ENCODE data around the gene KLHL29. TPM values are rescaled to one million over a fixed set of nuclear protein-coding genes. Genes with fewer than 3 reads are reported as not detected.
A peak's percentile ranks its signal among the peaks of the same experiment; 100 is the strongest.

The KLHL29 gene
- total and polyA plus RNA-seq, 2 experiments from 2014 or later = 3.8 to 9.9 TPM

DNA sequence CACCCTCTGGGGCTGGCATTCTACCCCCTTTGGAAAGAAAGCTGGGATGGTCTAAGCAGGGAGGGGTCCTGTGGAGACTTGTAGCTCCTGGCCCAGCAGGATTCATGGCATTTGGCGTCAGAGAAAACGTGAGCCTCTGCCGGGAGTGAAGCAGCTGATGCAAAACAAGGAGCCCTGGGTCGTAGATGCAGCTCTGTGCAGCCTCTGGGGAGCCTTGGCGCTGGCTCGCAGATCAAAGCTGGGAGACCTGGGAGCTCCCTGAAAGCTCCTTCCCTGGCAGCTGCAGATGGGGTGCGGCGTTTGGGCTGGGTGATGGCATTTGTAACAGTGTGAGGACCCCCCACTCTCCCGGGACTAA is 148.3 kb downstream of the KLHL29 start:
- H3K4me1 ChIP-seq (ENCODE audit: insufficient read depth) = peaks cover 21% of the 10 kb centered on the region
- DNase-seq (ENCODE audit: low spot score) = no peak
- H3K9me3 ChIP-seq (ENCODE audit: low read depth) = no peaks in the 10 kb centered on the region
- no peak overlapping the region for H3K4me3 ChIP-seq
- no peak overlapping the region for H2AFZ ChIP-seq
- 72% methylated on average over 9 of the region's 9 CpGs for WGBS (ENCODE audit: low lambda C conversion rate, missing lambda C conversion rate)
- no peaks in the 10 kb centered on the region for H3K36me3 ChIP-seq (replicated peaks; ENCODE audit: insufficient read depth, low read depth)
- H3K4me2 ChIP-seq = no peak overlapping the region
- H3K27me3 ChIP-seq = no peaks in the 10 kb centered on the region
- no peaks in the 10 kb centered on the region for H3K79me2 ChIP-seq
- TF ChIP-seq EZH2phosphoT487 (IDR thresholded peaks at IDR 0.05; ENCODE audit: low read depth, severe bottlenecking, unreplicated experiment) (no peak), EZH2 (IDR thresholded peaks at IDR 0.05; ENCODE audit: borderline replicate concordance) (no peak)
- TF ChIP-seq, protein P1, sequence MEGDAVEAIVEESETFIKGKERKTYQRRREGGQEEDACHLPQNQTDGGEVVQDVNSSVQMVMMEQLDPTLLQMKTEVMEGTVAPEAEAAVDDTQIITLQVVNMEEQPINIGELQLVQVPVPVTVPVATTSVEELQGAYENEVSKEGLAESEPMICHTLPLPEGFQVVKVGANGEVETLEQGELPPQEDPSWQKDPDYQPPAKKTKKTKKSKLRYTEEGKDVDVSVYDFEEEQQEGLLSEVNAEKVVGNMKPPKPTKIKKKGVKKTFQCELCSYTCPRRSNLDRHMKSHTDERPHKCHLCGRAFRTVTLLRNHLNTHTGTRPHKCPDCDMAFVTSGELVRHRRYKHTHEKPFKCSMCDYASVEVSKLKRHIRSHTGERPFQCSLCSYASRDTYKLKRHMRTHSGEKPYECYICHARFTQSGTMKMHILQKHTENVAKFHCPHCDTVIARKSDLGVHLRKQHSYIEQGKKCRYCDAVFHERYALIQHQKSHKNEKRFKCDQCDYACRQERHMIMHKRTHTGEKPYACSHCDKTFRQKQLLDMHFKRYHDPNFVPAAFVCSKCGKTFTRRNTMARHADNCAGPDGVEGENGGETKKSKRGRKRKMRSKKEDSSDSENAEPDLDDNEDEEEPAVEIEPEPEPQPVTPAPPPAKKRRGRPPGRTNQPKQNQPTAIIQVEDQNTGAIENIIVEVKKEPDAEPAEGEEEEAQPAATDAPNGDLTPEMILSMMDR (IDR thresholded peaks at IDR 0.05; ENCODE audit: poor library complexity) = no peak
- no peaks in the 10 kb centered on the region for H3K9me2 ChIP-seq (replicated peaks; ENCODE audit: insufficient read depth)
- peak overlapping the region; percentile 67 for H3K27ac ChIP-seq
- H4K20me1 ChIP-seq (ENCODE audit: insufficient read depth, poor library complexity, severe bottlenecking) = no peaks in the 10 kb centered on the region

DNA sequence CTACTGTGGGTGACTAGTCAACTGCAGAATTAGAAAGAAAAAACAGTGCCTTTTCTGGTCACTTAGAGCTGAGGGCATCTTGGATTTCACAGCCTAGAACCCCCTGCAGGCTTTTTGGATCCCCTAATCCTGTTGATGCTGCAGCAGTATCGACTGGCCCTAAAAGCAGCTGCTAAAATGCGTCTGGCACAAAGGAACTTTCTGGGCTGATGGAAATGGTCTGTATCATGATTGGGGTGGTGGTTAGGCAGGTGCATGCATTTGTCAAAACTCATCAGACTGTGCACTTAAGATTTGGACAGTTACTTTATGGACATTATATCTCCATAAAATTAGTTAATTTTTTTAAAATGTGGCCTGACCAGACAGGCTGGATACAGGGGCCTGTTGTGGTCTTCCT is 149.8 kb downstream of the KLHL29 start:
- Histone ChIP-seq H2AFZ (no peak overlapping the region), H3K36me3 (replicated peaks; ENCODE audit: insufficient read depth, low read depth) (no peaks in the 10 kb centered on the region), H4K20me1 (ENCODE audit: insufficient read depth, poor library complexity, severe bottlenecking) (no peaks in the 10 kb centered on the region), H3K79me2 (no peaks in the 10 kb centered on the region), H3K9me2 (replicated peaks; ENCODE audit: insufficient read depth) (no peaks in the 10 kb centered on the region), H3K9me3 (ENCODE audit: low read depth) (no peaks in the 10 kb centered on the region), H3K27ac (no peak overlapping the region), H3K4me2 (no peak overlapping the region), H3K4me1 (ENCODE audit: insufficient read depth) (peaks cover 21% of the 10 kb centered on the region), H3K4me3 (no peak overlapping the region), H3K27me3 (no peaks in the 10 kb centered on the region)
- 82% methylated on average over 2 of the region's 2 CpGs for WGBS (ENCODE audit: low lambda C conversion rate, missing lambda C conversion rate)
- DNase-seq (ENCODE audit: low spot score) = no peak
- TF ChIP-seq EZH2 (IDR thresholded peaks at IDR 0.05; ENCODE audit: borderline replicate concordance) (no peak), EZH2phosphoT487 (IDR thresholded peaks at IDR 0.05; ENCODE audit: low read depth, severe bottlenecking, unreplicated experiment) (no peak)
- TF ChIP-seq, protein P1 (IDR thresholded peaks at IDR 0.05; ENCODE audit: poor library complexity) = no peak

DNA sequence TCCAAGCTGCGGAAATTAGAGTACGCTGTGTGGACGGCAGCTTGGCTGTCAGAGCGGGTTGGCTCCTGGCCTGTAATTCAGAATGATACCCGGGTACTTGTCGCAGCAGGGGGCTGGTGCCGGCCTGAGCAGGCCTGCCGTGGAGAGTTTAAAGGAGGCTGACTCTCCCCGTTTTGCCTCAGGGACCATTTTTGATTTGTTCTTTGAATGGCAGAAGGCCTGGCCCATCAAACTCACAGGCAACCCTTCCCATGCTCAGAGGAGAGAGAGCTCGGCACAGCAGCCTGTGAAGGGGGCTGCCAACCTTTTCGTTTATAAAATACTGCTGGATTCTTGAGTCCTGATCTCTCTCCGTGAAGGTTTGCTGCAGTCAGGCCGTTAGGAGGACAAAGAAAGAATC is 151.3 kb downstream of the KLHL29 start:
- Histone ChIP-seq H4K20me1 (ENCODE audit: insufficient read depth, poor library complexity, severe bottlenecking) (no peaks in the 10 kb centered on the region), H3K9me3 (ENCODE audit: low read depth) (no peaks in the 10 kb centered on the region), H3K9me2 (replicated peaks; ENCODE audit: insufficient read depth) (no peaks in the 10 kb centered on the region), H3K27me3 (no peaks in the 10 kb centered on the region), H3K36me3 (replicated peaks; ENCODE audit: insufficient read depth, low read depth) (no peaks in the 10 kb centered on the region), H3K4me2 (no peak overlapping the region), H3K4me3 (no peak overlapping the region), H3K4me1 (ENCODE audit: insufficient read depth) (peaks cover 17% of the 10 kb centered on the region), H3K79me2 (no peaks in the 10 kb centered on the region), H2AFZ (no peak overlapping the region), H3K27ac (no peak overlapping the region)
- DNase-seq (ENCODE audit: low spot score) = no peak
- 71% methylated on average over 13 of the region's 13 CpGs for WGBS (ENCODE audit: low lambda C conversion rate, missing lambda C conversion rate)
- TF ChIP-seq, protein P1 (IDR thresholded peaks at IDR 0.05; ENCODE audit: poor library complexity) = no peak
- no peak for TF ChIP-seq EZH2phosphoT487 (IDR thresholded peaks at IDR 0.05; ENCODE audit: low read depth, severe bottlenecking, unreplicated experiment)
- TF ChIP-seq EZH2 (IDR thresholded peaks at IDR 0.05; ENCODE audit: borderline replicate concordance) = no peak

DNA sequence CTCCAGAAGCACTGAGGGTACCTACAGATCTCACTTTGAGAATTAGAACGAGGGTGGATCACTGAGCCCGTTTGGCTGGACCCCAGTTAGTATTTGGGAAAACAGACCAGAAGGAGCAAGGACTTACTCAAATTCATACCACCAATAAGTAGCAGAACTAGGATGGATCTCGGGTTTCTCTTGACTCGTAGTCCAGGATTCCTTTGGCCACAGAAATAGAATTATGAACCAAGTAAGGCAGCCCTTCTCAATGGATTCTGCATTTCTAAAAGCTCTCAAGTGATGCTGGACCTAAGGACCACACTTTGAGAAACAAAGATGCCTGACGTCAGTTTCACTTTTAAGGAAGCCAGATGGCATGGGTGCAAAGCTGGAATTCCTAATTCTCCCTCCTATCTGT is 153.0 kb downstream of the KLHL29 start:
- TF ChIP-seq, protein P1 (IDR thresholded peaks at IDR 0.05; ENCODE audit: poor library complexity) = no peak
- TF ChIP-seq EZH2 (IDR thresholded peaks at IDR 0.05; ENCODE audit: borderline replicate concordance) (no peak), EZH2phosphoT487 (IDR thresholded peaks at IDR 0.05; ENCODE audit: low read depth, severe bottlenecking, unreplicated experiment) (no peak)
- no peak for DNase-seq (ENCODE audit: low spot score)
- no peak overlapping the region for H3K27ac ChIP-seq
- no peak overlapping the region for H3K4me3 ChIP-seq
- H3K79me2 ChIP-seq = no peaks in the 10 kb centered on the region
- WGBS (ENCODE audit: low lambda C conversion rate, missing lambda C conversion rate) = 92% methylated on average over 5 of the region's 5 CpGs
- no peaks in the 10 kb centered on the region for H3K36me3 ChIP-seq (replicated peaks; ENCODE audit: insufficient read depth, low read depth)
- no peak overlapping the region for H3K4me2 ChIP-seq
- no peaks in the 10 kb centered on the region for H4K20me1 ChIP-seq (ENCODE audit: insufficient read depth, poor library complexity, severe bottlenecking)
- no peaks in the 10 kb centered on the region for H3K9me2 ChIP-seq (replicated peaks; ENCODE audit: insufficient read depth)
- no peaks in the 10 kb centered on the region for H3K27me3 ChIP-seq
- no peaks in the 10 kb centered on the region for H3K9me3 ChIP-seq (ENCODE audit: low read depth)
- H2AFZ ChIP-seq = no peak overlapping the region
- H3K4me1 ChIP-seq (ENCODE audit: insufficient read depth) = peaks cover 5% of the 10 kb centered on the region

All from hepatocyte (in vitro differentiated cells).